Endothelial cell of umbilical vein (primary cell): Measurements from ENCODE around the gene MARK3. TPM values are rescaled to one million over a fixed set of nuclear protein-coding genes. Genes with fewer than 3 reads are reported as not detected.
A peak's percentile ranks its signal among the peaks of the same experiment; 100 is the strongest.

Experiments used
- BruUV-seq: library from RNA; stranded (reverse); fragments of 400-500 nt; replicated peaks from 2 replicates; lab custom pipeline; 2021; lab: Mats Ljungman, UMichigan
- CTCF ChIA-PET: fragments of 300-600, 350-600 bp; sonication (Branson Sonifier 250); formaldehyde crosslinking; loops from one replicate; lab custom pipeline; 2021; ENCODE audit warnings: antibody characterized with exemption, inconsistent platforms; lab: Charles Lee
- POLR2A ChIA-PET: fragments of 300-600, 350-600 bp; sonication (Branson Sonifier 250); formaldehyde crosslinking; loops from one replicate; lab custom pipeline; 2021; ENCODE audit warnings: antibody characterized with exemption, inconsistent platforms; lab: Charles Lee
- DNase-seq: peaks from one replicate; pipeline ENCODE4 v3.0.0-alpha.2; 2011; ENCODE audit warnings: low read depth, low spot score
- FAIRE-seq: peaks from 2 replicates; lab custom pipeline; 2011; peaks lifted over from hg19 to GRCh38; lab: Jason Lieb, UNC
- H2AFZ ChIP-seq: 2 replicates; pipeline ENCODE4 v1.6.0; 2012; ENCODE audit warnings: low read depth, low read length, control low read depth, inconsistent platforms
- H3K27ac ChIP-seq: 2 replicates; pipeline ENCODE4 v1.5.1; 2011; ENCODE audit warnings: low read depth, mild to moderate bottlenecking, control low read depth, low read length, moderate library complexity; ENCODE audit not compliant: insufficient read depth
- H3K27me3 ChIP-seq, 2 experiments: 2 replicates each; pipeline versions ENCODE4 v1.6.0 to v1.6.1; 2011; ENCODE audit warnings: low read length in 2 of 2, mixed read lengths in 1 of 2; ENCODE audit not compliant: control insufficient read depth in 2 of 2, insufficient read depth in 2 of 2
- H3K36me3 ChIP-seq, 2 experiments: 2 replicates in 1 of 2; 3 replicates in 1 of 2; pipeline ENCODE4 v1.5.1; 2011; ENCODE audit warnings: low read length in 2 of 2, mild to moderate bottlenecking in 1 of 2, moderate library complexity in 1 of 2; ENCODE audit not compliant: control insufficient read depth in 2 of 2, insufficient read depth in 2 of 2; ENCODE audit errors: extremely low read depth in 1 of 2
- H3K4me1 ChIP-seq: 3 replicates; pipeline ENCODE4 v1.5.1; 2011; ENCODE audit warnings: mild to moderate bottlenecking, low read length; ENCODE audit not compliant: control insufficient read depth, insufficient read depth; ENCODE audit errors: extremely low read depth
- H3K4me2 ChIP-seq: 2 replicates; pipeline ENCODE4 v1.6.1; 2011; ENCODE audit warnings: low read length, control low read depth, mixed read lengths; ENCODE audit not compliant: insufficient read depth
- H3K4me3 ChIP-seq, 3 experiments: fragments of 200-600 bp in 1 of 3; sonication (generic), shearing (Covaris generic) in 1 of 3; replicated peaks in 1 of 3; 2 replicates each; pipeline ENCODE4 v1.5.1; 2011 to 2016; ENCODE audit warnings: control low read depth in 3 of 3, low read length in 3 of 3, mild to moderate bottlenecking in 2 of 3, inconsistent platforms in 1 of 3, low read depth in 1 of 3, moderate library complexity in 1 of 3; ENCODE audit not compliant: insufficient read depth in 1 of 3
- H3K79me2 ChIP-seq: 2 replicates; pipeline ENCODE4 v1.6.0; 2012; ENCODE audit warnings: low read length, inconsistent platforms; ENCODE audit not compliant: control insufficient read depth, insufficient read depth
- H3K9ac ChIP-seq: replicated peaks from 2 replicates; pipeline ENCODE3; 2011; ENCODE audit warnings: low read length, control low read depth; ENCODE audit not compliant: insufficient read depth; ENCODE audit errors: extremely low read depth
- H3K9me1 ChIP-seq: replicated peaks from 3 replicates; pipeline ENCODE4 v1.6.0; 2011; ENCODE audit warnings: mild to moderate bottlenecking, low read length; ENCODE audit not compliant: control insufficient read depth, insufficient read depth; ENCODE audit errors: extremely low read depth
- H3K9me3 ChIP-seq: replicated peaks from 2 replicates; pipeline ENCODE4 v1.5.1; 2012; ENCODE audit warnings: low read length, inconsistent platforms; ENCODE audit not compliant: control insufficient read depth, insufficient read depth
- H4K20me1 ChIP-seq: replicated peaks from 2 replicates; pipeline ENCODE3; 2011; ENCODE audit warnings: mild to moderate bottlenecking, low read length; ENCODE audit not compliant: control insufficient read depth, insufficient read depth; ENCODE audit errors: extremely low read depth
- EZH2 ChIP-seq: IDR thresholded peaks from 2 replicates; pipeline ENCODE4 v1.6.1; 2012; ENCODE audit warnings: borderline replicate concordance, low read depth, mild to moderate bottlenecking, moderate library complexity, low read length, inconsistent platforms; ENCODE audit not compliant: severe bottlenecking
- FOS ChIP-seq: IDR thresholded peaks from 2 replicates; pipeline ENCODE4 v1.6.1; 2011; ENCODE audit warnings: mild to moderate bottlenecking, low read length, moderate library complexity, borderline replicate concordance; ENCODE audit not compliant: insufficient read depth
- JUN ChIP-seq: IDR thresholded peaks from 2 replicates; pipeline ENCODE4 v1.6.1; 2011; ENCODE audit warnings: borderline replicate concordance, low read depth; ENCODE audit not compliant: insufficient read length, insufficient read depth
- MAX ChIP-seq: IDR thresholded peaks from 2 replicates; pipeline ENCODE4 v1.6.1; 2011; ENCODE audit not compliant: insufficient read depth, insufficient read length
- MYC ChIP-seq: IDR thresholded peaks from one replicate; pipeline ENCODE4 v1.6.1; 2011; ENCODE audit warnings: mild to moderate bottlenecking, low read depth, low read length
- POLR2A ChIP-seq: IDR thresholded peaks from 2 replicates; pipeline ENCODE4 v1.6.1; 2012; ENCODE audit warnings: low read depth, mild to moderate bottlenecking, control low read depth, low read length
- POLR2AphosphoS5 ChIP-seq: IDR thresholded peaks from 2 replicates; pipeline ENCODE4 v1.6.1; 2012; ENCODE audit warnings: low read depth, mild to moderate bottlenecking, control low read depth, low read length, moderate library complexity; ENCODE audit not compliant: insufficient read depth
- dilution Hi-C: fragments of 300-500 bp; cut with MboI; formaldehyde crosslinking; loops from one replicate; pipeline ENCODE4 v1.15.0; 2019; ENCODE audit warnings: low sequenced_read_pairs; ENCODE audit not compliant: extremely low pct_ligation_motif_present
- intact Hi-C: fragments of 100-400 bp; cut with micrococcal nuclease; formaldehyde crosslinking; loops from one replicate; pipeline ENCODE4 v1.10.0; 2022
- polyA plus RNA-seq, 4 experiments: library from polyadenylated mRNA; depleted of rRNA in 3 of 4; stranded (reverse) in 3 of 4; unstranded in 1 of 4; fragments of >200 nt; gene quantifications; 2 replicates each; pipeline versions ENCODE4 v1.2.1 to v1.2.3, GENCODE V29; 2011 to 2012; ENCODE audit warnings: missing spikeins in 1 of 4
- total RNA-seq: library from RNA; stranded (reverse); gene quantifications from 2 replicates; pipeline ENCODE4 v1.2.3, GENCODE V29; 2021
- TF ChIP-seq, protein P1 (sequence below), 2 donors: IDR thresholded peaks; 1 replicate in 1 of 2; 2 replicates in 1 of 2; pipeline ENCODE4 v1.5.1; 2011; ENCODE audit warnings: low read length in 2 of 2, mild to moderate bottlenecking in 2 of 2, moderate library complexity in 2 of 2, control low read depth in 1 of 2, inconsistent platforms in 1 of 2, low read depth in 1 of 2; ENCODE audit not compliant: insufficient read depth in 1 of 2; ENCODE audit errors: extremely low read depth in 1 of 2

The MARK3 gene
- total and polyA plus RNA-seq, 2 donors (not counting 3 experiments of a cell fraction or from before 2014, with no cell fraction given), result 46.6 to 96.1 TPM

- peaks cover 15 to 17% of the 10 kb centered on the region in 2 experiments for H3K27me3 ChIP-seq
- H3K4me3 ChIP-seq, result no peak overlapping the region
- H2AFZ ChIP-seq, result no peak overlapping the region
- BruUV-seq, result no TSS peak
- ChIA-PET CTCF (interaction anchor here (1.0 to 4.8 kb wide), 4 partner anchors 9 to 21 kb away, joined by 3 to 49 read pairs (median 4); no protein-coding TSS in a partner anchor), POLR2A (no interaction called here)
- H3K4me1 ChIP-seq, result peaks cover 11% of the 10 kb centered on the region
- intact Hi-C loops (loop anchor here (5.0 kb wide), 1 partner anchor 35 kb away; the partner anchor contains the start of genes BAG5 and COA8), dilution Hi-C loops (no loop called here)
- no peak overlapping the region for H3K4me2 ChIP-seq
- H3K79me2 ChIP-seq, result peaks cover 21% of the 10 kb centered on the region
- no peak for DNase-seq
- H3K9ac ChIP-seq, result no peak overlapping the region
- H3K36me3 ChIP-seq, result peaks cover 0 to 2% of the 10 kb centered on the region in 2 experiments
- no peaks in the 10 kb centered on the region for H3K9me1 ChIP-seq
- TF ChIP-seq, protein P1, sequence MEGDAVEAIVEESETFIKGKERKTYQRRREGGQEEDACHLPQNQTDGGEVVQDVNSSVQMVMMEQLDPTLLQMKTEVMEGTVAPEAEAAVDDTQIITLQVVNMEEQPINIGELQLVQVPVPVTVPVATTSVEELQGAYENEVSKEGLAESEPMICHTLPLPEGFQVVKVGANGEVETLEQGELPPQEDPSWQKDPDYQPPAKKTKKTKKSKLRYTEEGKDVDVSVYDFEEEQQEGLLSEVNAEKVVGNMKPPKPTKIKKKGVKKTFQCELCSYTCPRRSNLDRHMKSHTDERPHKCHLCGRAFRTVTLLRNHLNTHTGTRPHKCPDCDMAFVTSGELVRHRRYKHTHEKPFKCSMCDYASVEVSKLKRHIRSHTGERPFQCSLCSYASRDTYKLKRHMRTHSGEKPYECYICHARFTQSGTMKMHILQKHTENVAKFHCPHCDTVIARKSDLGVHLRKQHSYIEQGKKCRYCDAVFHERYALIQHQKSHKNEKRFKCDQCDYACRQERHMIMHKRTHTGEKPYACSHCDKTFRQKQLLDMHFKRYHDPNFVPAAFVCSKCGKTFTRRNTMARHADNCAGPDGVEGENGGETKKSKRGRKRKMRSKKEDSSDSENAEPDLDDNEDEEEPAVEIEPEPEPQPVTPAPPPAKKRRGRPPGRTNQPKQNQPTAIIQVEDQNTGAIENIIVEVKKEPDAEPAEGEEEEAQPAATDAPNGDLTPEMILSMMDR (IDR thresholded peaks at IDR 0.05; ENCODE audit: extremely low read depth in 1 of 2, insufficient read depth in 1 of 2, low read depth in 1 of 2, low read length in 2 of 2), result no peak
- no peaks in the 10 kb centered on the region for H4K20me1 ChIP-seq
- H3K9me3 ChIP-seq, result no peaks in the 10 kb centered on the region
- H3K27ac ChIP-seq, result no peak overlapping the region
- FAIRE-seq, result no peak
Measured at GRCh38 chr14:103527408-103528145, 142.4 kb downstream of the MARK3 start.

DNA sequence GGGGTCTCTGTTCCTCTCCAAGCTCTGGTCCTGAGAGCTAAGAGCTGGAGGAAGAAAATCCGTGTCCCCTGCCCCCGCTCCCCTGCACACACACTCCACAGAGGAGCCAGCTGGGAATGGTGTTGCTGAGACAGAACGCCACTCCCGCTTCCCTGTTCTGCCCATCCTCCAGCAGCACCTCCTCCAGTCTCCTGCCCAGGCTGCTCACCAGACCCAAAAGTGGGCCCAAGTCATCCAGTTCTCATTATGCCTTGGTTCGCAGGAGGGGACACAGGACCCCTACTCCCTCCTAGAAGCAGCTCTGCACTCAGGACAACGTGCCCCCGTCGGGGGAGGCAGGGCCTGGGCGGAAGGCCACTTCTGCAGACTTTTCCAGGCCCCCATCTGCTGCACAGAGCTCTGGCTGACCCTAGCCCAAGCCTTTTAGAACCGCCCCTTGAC is 143.0 kb downstream of the MARK3 start:
- no peak for FAIRE-seq
- Histone ChIP-seq H3K9me3 (no peaks in the 10 kb centered on the region), H3K36me3 (peaks cover 0 to 2% of the 10 kb centered on the region in 2 experiments), H3K79me2 (peaks cover 21% of the 10 kb centered on the region), H3K9me1 (no peaks in the 10 kb centered on the region), H3K9ac (no peak overlapping the region), H3K4me1 (peaks cover 8% of the 10 kb centered on the region), H3K27ac (no peak overlapping the region), H4K20me1 (no peaks in the 10 kb centered on the region), H2AFZ (no peak overlapping the region), H3K4me2 (peak overlapping the region; percentile 63), H3K27me3 (peaks cover 12% of the 10 kb centered on the region in 2 experiments), H3K4me3 (peak overlapping the region in 2 of 3 experiments; percentile 55 to 73)
- dilution Hi-C loops (no loop called here), intact Hi-C loops (loop anchor here (5.0 kb wide), 1 partner anchor 34 kb away; the partner anchor contains the start of genes BAG5 and COA8)
- TF ChIP-seq, protein P1 (IDR thresholded peaks at IDR 0.05; ENCODE audit: extremely low read depth in 1 of 2, insufficient read depth in 1 of 2, low read depth in 1 of 2, low read length in 2 of 2), result no peak
- no peak for TF ChIP-seq POLR2A
- no peak for TF ChIP-seq EZH2
- no peak for TF ChIP-seq MYC
- TF ChIP-seq FOS, result no peak
- no peak for TF ChIP-seq MAX
- no peak for TF ChIP-seq POLR2AphosphoS5
- TF ChIP-seq JUN, result no peak
- DNase-seq, result no peak
- CTCF ChIA-PET, result interaction anchor here (1.0 to 4.8 kb wide), 5 partner anchors 9 to 28 kb away, joined by 3 to 49 read pairs (median 3); no protein-coding TSS in a partner anchor
- POLR2A ChIA-PET, result no interaction called here
- no TSS peak for BruUV-seq
